ENCODE results near the gene SLC6A7.
A peak's percentile ranks its signal among the peaks of the same experiment; 100 is the strongest.

DNA sequence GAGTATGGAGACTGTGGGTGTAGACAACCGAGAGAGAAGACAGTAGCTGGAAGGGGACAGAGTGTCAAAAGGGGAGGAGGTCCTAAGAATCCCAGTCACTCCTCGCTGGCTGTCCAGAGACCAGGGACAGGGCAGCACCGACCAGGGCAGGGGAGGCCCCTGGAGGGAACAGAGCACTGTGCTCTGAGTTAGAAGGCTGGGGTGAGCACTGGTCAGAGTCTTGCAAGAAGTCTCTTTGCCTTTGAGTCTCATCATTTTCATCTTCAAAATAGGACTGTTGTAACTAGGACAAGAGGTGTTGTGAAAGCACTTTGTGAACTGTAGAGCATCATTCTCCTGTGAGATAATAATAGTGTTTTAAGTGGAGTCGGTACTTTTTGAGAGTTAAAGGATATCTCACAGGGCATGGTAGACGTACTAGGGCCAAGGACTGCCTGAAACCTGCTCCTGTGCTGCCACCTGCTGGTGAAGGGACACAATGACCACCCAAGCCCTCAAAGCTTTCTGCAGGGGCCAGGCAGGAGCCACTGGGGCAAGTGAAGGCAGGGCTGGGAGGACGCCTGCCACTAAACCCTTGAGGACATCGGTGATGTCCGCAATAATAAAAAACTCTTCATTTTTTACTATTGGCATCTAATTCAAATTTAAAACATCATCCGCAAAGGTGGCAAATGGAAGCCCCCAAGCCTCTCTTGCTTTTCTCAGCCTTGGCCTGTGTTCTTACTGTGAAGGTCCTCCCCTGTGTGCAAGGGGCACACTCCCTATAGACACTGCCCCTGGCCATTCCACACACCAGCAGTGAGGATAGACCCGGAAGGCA, 28.2 kb downstream of the SLC6A7 start:
- TF ChIP-seq POLR2A (IDR thresholded peaks at IDR 0.05) = no peak
- TF ChIP-seq, protein P1, sequence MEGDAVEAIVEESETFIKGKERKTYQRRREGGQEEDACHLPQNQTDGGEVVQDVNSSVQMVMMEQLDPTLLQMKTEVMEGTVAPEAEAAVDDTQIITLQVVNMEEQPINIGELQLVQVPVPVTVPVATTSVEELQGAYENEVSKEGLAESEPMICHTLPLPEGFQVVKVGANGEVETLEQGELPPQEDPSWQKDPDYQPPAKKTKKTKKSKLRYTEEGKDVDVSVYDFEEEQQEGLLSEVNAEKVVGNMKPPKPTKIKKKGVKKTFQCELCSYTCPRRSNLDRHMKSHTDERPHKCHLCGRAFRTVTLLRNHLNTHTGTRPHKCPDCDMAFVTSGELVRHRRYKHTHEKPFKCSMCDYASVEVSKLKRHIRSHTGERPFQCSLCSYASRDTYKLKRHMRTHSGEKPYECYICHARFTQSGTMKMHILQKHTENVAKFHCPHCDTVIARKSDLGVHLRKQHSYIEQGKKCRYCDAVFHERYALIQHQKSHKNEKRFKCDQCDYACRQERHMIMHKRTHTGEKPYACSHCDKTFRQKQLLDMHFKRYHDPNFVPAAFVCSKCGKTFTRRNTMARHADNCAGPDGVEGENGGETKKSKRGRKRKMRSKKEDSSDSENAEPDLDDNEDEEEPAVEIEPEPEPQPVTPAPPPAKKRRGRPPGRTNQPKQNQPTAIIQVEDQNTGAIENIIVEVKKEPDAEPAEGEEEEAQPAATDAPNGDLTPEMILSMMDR (IDR thresholded peaks at IDR 0.05) = peak; percentile 78 to 93 (median 90)

Measured in upper lobe of left lung (tissue), 4 donors.